Spleen (tissue), 11 donors: ENCODE results near the gene SH3RF3. TPM values are rescaled to one million over a fixed set of nuclear protein-coding genes. Genes with fewer than 3 reads are reported as not detected.

Source experiments
- DNase-seq: peaks from one replicate; pipeline ENCODE4 v3.0.0-alpha.2; 2020
- H3K27ac ChIP-seq, 8 donors: fragments of 200-600 bp; sonication (generic) in 7 of 8; 1 replicate in 4 of 8; 2 replicates in 4 of 8; pipeline versions ENCODE4 v1.5.0 to v1.8.0; 2016 to 2021; ENCODE audit warnings: inconsistent platforms in 4 of 8, mild to moderate bottlenecking in 4 of 8, moderate library complexity in 1 of 8
- H3K27me3 ChIP-seq, 7 donors: fragments of 200-600 bp; sonication (generic) in 6 of 7; replicated peaks in 1 of 7; 1 replicate in 4 of 7; 2 replicates in 3 of 7; pipeline versions ENCODE4 v1.5.0 to v1.8.0; 2016 to 2021; ENCODE audit warnings: inconsistent platforms in 3 of 7, mild to moderate bottlenecking in 1 of 7
- H3K36me3 ChIP-seq, 6 donors: fragments of 200-600 bp; sonication (generic) in 5 of 6; 1 replicate in 4 of 6; 2 replicates in 2 of 6; pipeline versions ENCODE4 v1.5.0 to v1.8.0; 2016 to 2021; ENCODE audit warnings: inconsistent platforms in 2 of 6
- H3K4me1 ChIP-seq, 6 donors: fragments of 200-600 bp; sonication (generic) in 5 of 6; 1 replicate in 3 of 6; 2 replicates in 3 of 6; pipeline versions ENCODE4 v1.5.0 to v1.8.0; 2016 to 2021; ENCODE audit warnings: inconsistent platforms in 3 of 6
- H3K4me3 ChIP-seq, 8 donors: fragments of 200-600 bp; sonication (generic) in 7 of 8; 1 replicate in 4 of 8; 2 replicates in 4 of 8; pipeline versions ENCODE4 v1.5.0 to v1.8.0; 2016 to 2021; ENCODE audit warnings: inconsistent platforms in 4 of 8, mild to moderate bottlenecking in 4 of 8, moderate library complexity in 2 of 8
- H3K9me3 ChIP-seq, 8 donors: fragments of 200-600 bp; sonication (generic) in 7 of 8; 1 replicate in 4 of 8; 2 replicates in 4 of 8; pipeline versions ENCODE4 v1.5.0 to v1.8.0; 2016 to 2021; ENCODE audit warnings: inconsistent platforms in 4 of 8
- POLR2A ChIP-seq, 3 donors: fragments of 450-650 bp; IDR thresholded peaks; one replicate each; pipeline ENCODE4 v1.5.1; 2017; ENCODE audit warnings: antibody characterized with exemption in 3 of 3, mild to moderate bottlenecking in 1 of 3
- POLR2AphosphoS5 ChIP-seq, 3 donors: sonication (generic); formaldehyde crosslinking; IDR thresholded peaks; one replicate each; pipeline ENCODE4 v1.5.1; 2017; ENCODE audit warnings: antibody characterized with exemption in 3 of 3
- WGBS, 5 donors: extraction: QIAGEN DNeasy Blood & Tissue Kit in 3 of 5; methylation state at CpG; one replicate each; pipeline versions ENCODE4 v1.1.5 to v1.1.7; 2013 to 2018; 5-methylcytosine and 5-hydroxymethylcytosine counted together
- intact Hi-C: fragments of 100-400 bp; cut with DNase I; formaldehyde crosslinking; loops from one replicate; pipeline ENCODE4 v1.15.0; 2023; ENCODE audit warnings: low total_unique reads
- polyA plus RNA-seq, 3 donors: library from polyadenylated mRNA; stranded (reverse); fragments of 200-250 nt; gene quantifications; one replicate each; pipeline ENCODE4 v1.2.1, GENCODE V29; 2013
- total RNA-seq, 7 donors: library from RNA; depleted of rRNA in 3 of 7; stranded (reverse); fragments of >200 nt in 3 of 7; fragmentation: NEBNext Ultra II Directional in 4 of 7; extraction: Animal tissue kit (Norgen Biotek cat#: 25700) in 4 of 7; gene quantifications; one replicate each; pipeline versions ENCODE4 v1.1.0 to v1.2.1, GENCODE V29; 2016 to 2021
- TF ChIP-seq, protein P1 (sequence below), 11 experiments: fragments of 200-600 bp in 7 of 11; fragments of 450-650 bp in 4 of 11; sonication (generic) in 4 of 11; IDR thresholded peaks in 8 of 11; conservative IDR thresholded peaks in 3 of 11; 1 replicate in 7 of 11; 2 replicates in 4 of 11; pipeline versions ENCODE4 v1.4.0 to v1.8.0; 2016 to 2021; ENCODE audit warnings: antibody characterized with exemption in 11 of 11, inconsistent platforms in 4 of 11, mild to moderate bottlenecking in 1 of 11
- donor health status: healthy with polysubstance abuse.
- donor health status: DM: no; HTN: no; CAD: no; lungs with moderate emphysema.
- donor health status: DM: no; HTN: no; CAD: no.
- donor health status: Bipolar disorder and iron deficiency.
- donor health status: healthy.
- donor health status: DM: no; HTN: no; CAD: no.
- donor health status: DM: yes; HTN: yes; CAD: no.

Gene SH3RF3
- total and polyA plus RNA-seq, 10 donors: 1.3 to 7.6 (median 4.7) TPM

DNA sequence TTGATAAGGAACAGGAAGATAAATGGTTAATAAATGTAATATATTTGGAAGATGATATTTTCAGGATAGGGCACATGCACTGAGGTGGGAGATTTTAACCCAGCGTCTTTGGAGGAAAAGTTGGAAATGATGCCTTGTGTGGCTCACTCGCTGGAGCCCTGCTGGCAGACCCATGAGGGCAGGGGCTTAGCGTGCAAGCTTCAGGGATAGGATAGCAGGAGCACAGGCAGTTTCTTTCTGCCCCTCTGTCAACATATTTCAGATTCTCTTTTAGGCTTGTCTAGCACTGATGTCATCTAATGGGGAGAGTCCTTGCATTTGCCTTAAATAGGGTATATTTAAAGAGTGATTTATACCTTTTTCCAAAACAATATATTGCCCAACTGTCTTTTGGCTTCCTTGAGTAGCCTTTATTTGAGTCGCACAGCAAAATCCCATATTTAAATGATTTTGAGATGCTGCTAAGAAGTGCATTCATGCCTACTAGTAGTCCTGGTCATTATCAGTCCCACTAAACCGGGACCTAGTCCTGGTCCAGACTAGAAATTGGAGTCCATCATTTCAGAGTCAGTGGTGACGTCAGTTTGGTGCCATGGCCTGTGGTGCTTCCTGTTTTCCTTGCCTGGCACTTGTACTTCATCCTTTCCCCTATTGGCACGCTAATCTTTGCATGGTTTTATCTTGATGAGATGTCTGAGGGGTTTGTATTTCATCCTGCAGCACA is 45.8 kb downstream of the SH3RF3 start:
- WGBS, 5 donors: 82 to 95% (median 85%) methylated on average over 7 of the region's 7 CpGs
- peak overlapping the region in 1 of 8 donors; percentile 12 for H3K27ac ChIP-seq
- TF ChIP-seq POLR2AphosphoS5 (IDR thresholded peaks at IDR 0.05) (no peak), POLR2A (IDR thresholded peaks at IDR 0.05) (no peak)
- TF ChIP-seq, protein P1, sequence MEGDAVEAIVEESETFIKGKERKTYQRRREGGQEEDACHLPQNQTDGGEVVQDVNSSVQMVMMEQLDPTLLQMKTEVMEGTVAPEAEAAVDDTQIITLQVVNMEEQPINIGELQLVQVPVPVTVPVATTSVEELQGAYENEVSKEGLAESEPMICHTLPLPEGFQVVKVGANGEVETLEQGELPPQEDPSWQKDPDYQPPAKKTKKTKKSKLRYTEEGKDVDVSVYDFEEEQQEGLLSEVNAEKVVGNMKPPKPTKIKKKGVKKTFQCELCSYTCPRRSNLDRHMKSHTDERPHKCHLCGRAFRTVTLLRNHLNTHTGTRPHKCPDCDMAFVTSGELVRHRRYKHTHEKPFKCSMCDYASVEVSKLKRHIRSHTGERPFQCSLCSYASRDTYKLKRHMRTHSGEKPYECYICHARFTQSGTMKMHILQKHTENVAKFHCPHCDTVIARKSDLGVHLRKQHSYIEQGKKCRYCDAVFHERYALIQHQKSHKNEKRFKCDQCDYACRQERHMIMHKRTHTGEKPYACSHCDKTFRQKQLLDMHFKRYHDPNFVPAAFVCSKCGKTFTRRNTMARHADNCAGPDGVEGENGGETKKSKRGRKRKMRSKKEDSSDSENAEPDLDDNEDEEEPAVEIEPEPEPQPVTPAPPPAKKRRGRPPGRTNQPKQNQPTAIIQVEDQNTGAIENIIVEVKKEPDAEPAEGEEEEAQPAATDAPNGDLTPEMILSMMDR (IDR thresholded peaks at IDR 0.05 in 8 of 11, conservative IDR thresholded peaks at IDR 0.05 in 3 of 11): no peak
- peaks cover 0 to 19% (median 0%) of the 10 kb centered on the region in 7 donors for H3K27me3 ChIP-seq
- DNase-seq: no peak
- intact Hi-C loops: no loop called here
- H3K9me3 ChIP-seq: peaks cover 0 to 19% (median 11%) of the 10 kb centered on the region in 8 donors
- no peaks in the 10 kb centered on the region for H3K36me3 ChIP-seq
- H3K4me1 ChIP-seq: peaks cover 0 to 35% (median 8%) of the 10 kb centered on the region in 6 donors
- no peak overlapping the region for H3K4me3 ChIP-seq

DNA sequence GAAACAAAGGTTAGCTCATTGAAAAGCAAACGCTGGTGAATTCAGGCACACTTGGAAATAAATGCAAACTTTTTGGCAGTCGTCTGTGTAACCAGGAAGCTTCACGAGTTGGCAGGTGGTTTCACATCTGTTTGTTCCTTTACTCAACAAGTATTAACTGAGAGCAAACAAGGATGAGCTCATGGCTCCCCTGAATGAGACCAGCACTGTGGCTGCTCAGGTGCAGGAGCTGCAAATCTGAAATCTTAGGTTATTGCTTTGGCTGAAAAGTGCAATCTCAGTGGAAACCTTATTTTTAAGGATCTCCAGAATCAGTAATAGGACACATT is 46.3 kb downstream of the SH3RF3 start:
- H3K27ac ChIP-seq: no peak overlapping the region
- H3K27me3 ChIP-seq: peaks cover 0 to 18% (median 0%) of the 10 kb centered on the region in 7 donors
- DNase-seq: no peak
- H3K9me3 ChIP-seq: peaks cover 0 to 22% (median 15%) of the 10 kb centered on the region in 8 donors
- peaks cover 0 to 35% (median 8%) of the 10 kb centered on the region in 6 donors for H3K4me1 ChIP-seq
- 52 to 72% (median 70%) methylated on average over 3 of the region's 3 CpGs for whole genome bisulfite sequencing, 5 donors
- TF ChIP-seq, protein P1 (IDR thresholded peaks at IDR 0.05 in 8 of 11, conservative IDR thresholded peaks at IDR 0.05 in 3 of 11): no peak
- TF ChIP-seq POLR2A (IDR thresholded peaks at IDR 0.05) (no peak), POLR2AphosphoS5 (IDR thresholded peaks at IDR 0.05) (no peak)
- H3K4me3 ChIP-seq: no peak overlapping the region
- intact Hi-C loops: no loop called here
- no peaks in the 10 kb centered on the region for H3K36me3 ChIP-seq

DNA sequence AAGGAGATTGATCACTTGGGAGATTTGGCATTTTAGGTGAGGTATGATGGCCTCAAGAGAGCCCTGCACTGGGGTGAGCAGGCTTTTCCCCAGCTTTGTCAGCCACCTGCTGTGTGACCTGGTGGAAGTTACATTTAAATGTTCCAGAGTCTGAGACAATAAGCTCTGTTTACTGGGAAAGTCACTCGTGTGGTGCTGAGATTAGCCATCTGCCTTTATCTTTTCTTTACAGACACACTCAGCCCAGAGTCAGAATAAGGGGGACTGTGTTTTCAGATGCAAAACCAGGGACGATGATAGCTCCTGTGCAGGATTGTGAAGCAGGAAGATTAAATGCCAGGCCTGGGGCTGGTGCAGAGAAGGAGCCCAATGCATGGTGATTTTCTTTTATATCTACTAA is 47.9 kb downstream of the SH3RF3 start:
- Histone ChIP-seq H3K4me1 (peaks cover 0 to 21% (median 2%) of the 10 kb centered on the region in 6 donors), H3K9me3 (peaks cover 0 to 29% (median 15%) of the 10 kb centered on the region in 8 donors), H3K4me3 (no peak overlapping the region), H3K27ac (no peak overlapping the region), H3K36me3 (no peaks in the 10 kb centered on the region), H3K27me3 (peaks cover 0 to 2% (median 0%) of the 10 kb centered on the region in 7 donors)
- TF ChIP-seq POLR2A (IDR thresholded peaks at IDR 0.05) (no peak), POLR2AphosphoS5 (IDR thresholded peaks at IDR 0.05) (no peak)
- TF ChIP-seq, protein P1 (IDR thresholded peaks at IDR 0.05 in 8 of 11, conservative IDR thresholded peaks at IDR 0.05 in 3 of 11): no peak
- 53 to 85% (median 75%) methylated on average over 2 of the region's 2 CpGs for WGBS, 5 donors
- intact Hi-C loops: no loop called here
- no peak for DNase-seq

DNA sequence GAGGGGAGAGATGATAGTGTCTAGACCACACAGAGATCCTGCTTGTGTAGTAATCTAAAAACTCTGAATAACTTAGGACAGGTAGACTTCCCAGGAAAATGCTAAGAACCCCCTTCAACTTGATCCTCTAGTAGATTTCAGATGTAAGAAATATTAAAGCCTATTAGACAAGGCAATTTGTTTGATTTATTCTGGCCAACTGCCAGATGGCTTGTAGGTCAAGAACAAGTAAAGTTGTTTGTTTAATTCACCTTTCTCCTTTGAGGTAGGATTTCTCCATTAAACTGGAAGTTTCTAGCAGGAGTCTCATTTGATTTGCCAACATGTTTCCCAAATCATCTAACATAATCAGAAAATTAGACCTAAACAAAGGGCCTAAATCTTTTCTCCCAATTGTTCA is 48.6 kb downstream of the SH3RF3 start:
- no peaks in the 10 kb centered on the region for H3K27me3 ChIP-seq
- H3K36me3 ChIP-seq: no peaks in the 10 kb centered on the region
- H3K9me3 ChIP-seq: peaks cover 0 to 33% (median 15%) of the 10 kb centered on the region in 8 donors
- intact Hi-C loops: no loop called here
- no peak overlapping the region for H3K27ac ChIP-seq
- TF ChIP-seq POLR2A (IDR thresholded peaks at IDR 0.05) (no peak), POLR2AphosphoS5 (IDR thresholded peaks at IDR 0.05) (no peak)
- TF ChIP-seq, protein P1 (IDR thresholded peaks at IDR 0.05 in 8 of 11, conservative IDR thresholded peaks at IDR 0.05 in 3 of 11): no peak
- peaks cover 0 to 14% (median 0%) of the 10 kb centered on the region in 6 donors for H3K4me1 ChIP-seq
- no peak for DNase-seq
- H3K4me3 ChIP-seq: no peak overlapping the region
